C4-2B (cell line): Measurements from ENCODE around the gene DAD1.

ENCODE experiments used
- ZFX ChIP-seq: fragments of 450-650 bp; IDR thresholded peaks from 2 replicates; pipeline ENCODE4 v1.6.1; 2017
- TF ChIP-seq, protein P1 (sequence below): fragments of 450-650 bp; conservative IDR thresholded peaks from 2 replicates; pipeline ENCODE4 v1.5.1; 2017; ENCODE audit warnings: mild to moderate bottlenecking

GRCh38 chr14:22556021-22556989 is 32.7 kb downstream of the DAD1 start:
- no peak for TF ChIP-seq ZFX
- TF ChIP-seq, protein P1, sequence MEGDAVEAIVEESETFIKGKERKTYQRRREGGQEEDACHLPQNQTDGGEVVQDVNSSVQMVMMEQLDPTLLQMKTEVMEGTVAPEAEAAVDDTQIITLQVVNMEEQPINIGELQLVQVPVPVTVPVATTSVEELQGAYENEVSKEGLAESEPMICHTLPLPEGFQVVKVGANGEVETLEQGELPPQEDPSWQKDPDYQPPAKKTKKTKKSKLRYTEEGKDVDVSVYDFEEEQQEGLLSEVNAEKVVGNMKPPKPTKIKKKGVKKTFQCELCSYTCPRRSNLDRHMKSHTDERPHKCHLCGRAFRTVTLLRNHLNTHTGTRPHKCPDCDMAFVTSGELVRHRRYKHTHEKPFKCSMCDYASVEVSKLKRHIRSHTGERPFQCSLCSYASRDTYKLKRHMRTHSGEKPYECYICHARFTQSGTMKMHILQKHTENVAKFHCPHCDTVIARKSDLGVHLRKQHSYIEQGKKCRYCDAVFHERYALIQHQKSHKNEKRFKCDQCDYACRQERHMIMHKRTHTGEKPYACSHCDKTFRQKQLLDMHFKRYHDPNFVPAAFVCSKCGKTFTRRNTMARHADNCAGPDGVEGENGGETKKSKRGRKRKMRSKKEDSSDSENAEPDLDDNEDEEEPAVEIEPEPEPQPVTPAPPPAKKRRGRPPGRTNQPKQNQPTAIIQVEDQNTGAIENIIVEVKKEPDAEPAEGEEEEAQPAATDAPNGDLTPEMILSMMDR: 0 out of 2 replicates have a peak, but pooled peaks have one; percentile 28
